ENCODE measurements around the gene NCR2.

DNA sequence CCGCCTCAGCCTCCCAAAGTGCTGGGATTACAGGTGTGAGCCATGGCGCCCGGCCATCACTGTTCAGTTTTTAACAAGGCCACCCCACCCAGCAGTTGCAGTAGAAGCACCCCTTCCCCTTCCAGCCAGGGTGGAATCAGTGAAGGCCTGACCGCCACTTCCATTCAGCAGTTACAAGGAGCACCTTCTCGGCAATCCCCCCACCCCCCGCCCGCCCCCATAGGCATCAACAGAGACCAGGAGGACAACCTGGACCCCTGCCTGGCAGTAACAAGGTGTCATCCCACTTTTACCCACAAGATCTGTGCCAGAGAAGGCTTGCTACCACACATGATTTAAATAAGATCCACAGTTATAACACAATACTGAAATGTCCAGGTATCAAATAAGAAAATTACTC is 23.1 kb downstream of the NCR2 start:
- TF ChIP-seq, protein P1, sequence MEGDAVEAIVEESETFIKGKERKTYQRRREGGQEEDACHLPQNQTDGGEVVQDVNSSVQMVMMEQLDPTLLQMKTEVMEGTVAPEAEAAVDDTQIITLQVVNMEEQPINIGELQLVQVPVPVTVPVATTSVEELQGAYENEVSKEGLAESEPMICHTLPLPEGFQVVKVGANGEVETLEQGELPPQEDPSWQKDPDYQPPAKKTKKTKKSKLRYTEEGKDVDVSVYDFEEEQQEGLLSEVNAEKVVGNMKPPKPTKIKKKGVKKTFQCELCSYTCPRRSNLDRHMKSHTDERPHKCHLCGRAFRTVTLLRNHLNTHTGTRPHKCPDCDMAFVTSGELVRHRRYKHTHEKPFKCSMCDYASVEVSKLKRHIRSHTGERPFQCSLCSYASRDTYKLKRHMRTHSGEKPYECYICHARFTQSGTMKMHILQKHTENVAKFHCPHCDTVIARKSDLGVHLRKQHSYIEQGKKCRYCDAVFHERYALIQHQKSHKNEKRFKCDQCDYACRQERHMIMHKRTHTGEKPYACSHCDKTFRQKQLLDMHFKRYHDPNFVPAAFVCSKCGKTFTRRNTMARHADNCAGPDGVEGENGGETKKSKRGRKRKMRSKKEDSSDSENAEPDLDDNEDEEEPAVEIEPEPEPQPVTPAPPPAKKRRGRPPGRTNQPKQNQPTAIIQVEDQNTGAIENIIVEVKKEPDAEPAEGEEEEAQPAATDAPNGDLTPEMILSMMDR (IDR thresholded peaks at IDR 0.05) = no peak
- TF ChIP-seq POLR2A (IDR thresholded peaks at IDR 0.05) = no peak

Data from lower leg skin (tissue), 3 donors.